ENCODE results near the gene MESP1. TPM values are rescaled to one million over a fixed set of nuclear protein-coding genes. Genes with fewer than 3 reads are reported as not detected.

The MESP1 gene
- polyA plus RNA-seq, 1 experiment, result 0.49 TPM

GRCh38 chr15:89745768-89746167 lies 5.3 kb downstream of the MESP1 start:
- Histone ChIP-seq H3K36me3 (ENCODE audit: control insufficient read depth, insufficient read depth, low read length) (no peaks in the 10 kb centered on the region), H3K27me3 (ENCODE audit: control insufficient read depth, insufficient read depth, low read length) (peaks cover 2% of the 10 kb centered on the region), H3K4me3 (ENCODE audit: low read depth, low read length) (no peak overlapping the region)
- ChIA-PET POLR2A (no interaction called here), CTCF (interaction anchor here (1.4 to 6.6 kb wide), 2 partner anchors 9 to 16 kb away, joined by 5 to 29 read pairs; no protein-coding TSS in a partner anchor)
- DNase-seq (ENCODE audit: low read depth), result no peak
- no peak for TF ChIP-seq CTCF (IDR thresholded peaks at IDR 0.05; ENCODE audit: insufficient read depth, low read depth, low read length)

GRCh38 chr15:89745131-89745530 lies 5.9 kb downstream of the MESP1 start:
- no peak for TF ChIP-seq CTCF (IDR thresholded peaks at IDR 0.05; ENCODE audit: insufficient read depth, low read depth, low read length)
- ChIA-PET CTCF (interaction anchor here (0.6 to 6.6 kb wide), 3 partner anchors 9 to 129 kb away, joined by 3 to 29 read pairs (median 5); no protein-coding TSS in a partner anchor), POLR2A (no interaction called here)
- DNase-seq (ENCODE audit: low read depth), result no peak
- Histone ChIP-seq H3K4me3 (ENCODE audit: low read depth, low read length) (no peak overlapping the region), H3K27me3 (ENCODE audit: control insufficient read depth, insufficient read depth, low read length) (peaks cover 2% of the 10 kb centered on the region), H3K36me3 (ENCODE audit: control insufficient read depth, insufficient read depth, low read length) (no peaks in the 10 kb centered on the region)

- no peak for TF ChIP-seq CTCF (IDR thresholded peaks at IDR 0.05; ENCODE audit: insufficient read depth, low read depth, low read length)
- Histone ChIP-seq H3K36me3 (ENCODE audit: control insufficient read depth, insufficient read depth, low read length) (no peaks in the 10 kb centered on the region), H3K4me3 (ENCODE audit: low read depth, low read length) (no peak overlapping the region), H3K27me3 (ENCODE audit: control insufficient read depth, insufficient read depth, low read length) (peaks cover 2% of the 10 kb centered on the region)
- POLR2A ChIA-PET, result no interaction called here
- CTCF ChIA-PET, result interaction anchor here (1.5 to 6.6 kb wide), 4 partner anchors 18 to 144 kb away, joined by 4 to 62 read pairs (median 32); no protein-coding TSS in a partner anchor
- no peak for DNase-seq (ENCODE audit: low read depth)
These were observed 7.5 kb downstream of the MESP1 start for GRCh38 chr15:89743594-89743993.

GRCh38 chr15:89743011-89743410 lies 8.0 kb downstream of the MESP1 start:
- DNase-seq (ENCODE audit: low read depth), result no peak
- Histone ChIP-seq H3K36me3 (ENCODE audit: control insufficient read depth, insufficient read depth, low read length) (no peaks in the 10 kb centered on the region), H3K27me3 (ENCODE audit: control insufficient read depth, insufficient read depth, low read length) (peaks cover 2% of the 10 kb centered on the region), H3K4me3 (ENCODE audit: low read depth, low read length) (no peak overlapping the region)
- ChIA-PET POLR2A (no interaction called here), CTCF (interaction anchor here (0.6 to 6.6 kb wide), 5 partner anchors 19 to 144 kb away, joined by 3 to 62 read pairs (median 29); no protein-coding TSS in a partner anchor)
- TF ChIP-seq CTCF (IDR thresholded peaks at IDR 0.05; ENCODE audit: insufficient read depth, low read depth, low read length), result no peak

- peak; percentile 14 for DNase-seq (ENCODE audit: low read depth)
- Histone ChIP-seq H3K27me3 (ENCODE audit: control insufficient read depth, insufficient read depth, low read length) (peaks cover 5% of the 10 kb centered on the region), H3K4me3 (ENCODE audit: low read depth, low read length) (no peak overlapping the region), H3K36me3 (ENCODE audit: control insufficient read depth, insufficient read depth, low read length) (no peaks in the 10 kb centered on the region)
- CTCF ChIA-PET, result interaction anchor here (0.6 to 6.6 kb wide), 23 partner anchors 8 to 200 kb away, joined by 3 to 62 read pairs (median 4); partner anchors contain the start of genes ANPEP, AP3S2 and MESP1
- POLR2A ChIA-PET, result no interaction called here
- TF ChIP-seq CTCF (IDR thresholded peaks at IDR 0.05; ENCODE audit: insufficient read depth, low read depth, low read length), result peak; percentile 87
These were observed 10.9 kb downstream of the MESP1 start for GRCh38 chr15:89740137-89740536.

Measured in BJ (cell line).